PFSK-1 (cell line): ENCODE measurements around the gene FBLN2.

Source experiments
- FOXP2 ChIP-seq: optimal IDR thresholded peaks from 2 replicates; pipeline ENCODE3; 2011; ENCODE audit warnings: borderline replicate concordance, control low read depth, inconsistent platforms; ENCODE audit not compliant: insufficient read depth; ENCODE audit errors: extremely low read length, extremely low read depth
- POLR2AphosphoS5 ChIP-seq: IDR thresholded peaks from 2 replicates; pipeline ENCODE4 v1.6.1; 2012; ENCODE audit warnings: low read depth, mild to moderate bottlenecking, control low read depth, low read length, moderate library complexity
- SIN3A ChIP-seq: IDR thresholded peaks from 2 replicates; pipeline ENCODE4 v1.6.1; 2012; ENCODE audit warnings: mild to moderate bottlenecking, low read length, moderate library complexity, borderline replicate concordance; ENCODE audit not compliant: insufficient read depth
- TAF1 ChIP-seq: IDR thresholded peaks from 2 replicates; pipeline ENCODE4 v1.6.1; 2012; ENCODE audit warnings: low read length, control low read depth, borderline replicate concordance; ENCODE audit not compliant: insufficient read depth
- TF ChIP-seq, protein P1 (sequence below), 2 experiments: IDR thresholded peaks; 2 replicates each; pipeline versions ENCODE4 v1.6.1 to v1.8.0; 2011 to 2012; ENCODE audit warnings: low read depth in 2 of 2, low read length in 2 of 2, control low read depth in 1 of 2, inconsistent platforms in 1 of 2, mild to moderate bottlenecking in 1 of 2, moderate library complexity in 1 of 2; ENCODE audit not compliant: insufficient read depth in 1 of 2

Gene FBLN2

DNA sequence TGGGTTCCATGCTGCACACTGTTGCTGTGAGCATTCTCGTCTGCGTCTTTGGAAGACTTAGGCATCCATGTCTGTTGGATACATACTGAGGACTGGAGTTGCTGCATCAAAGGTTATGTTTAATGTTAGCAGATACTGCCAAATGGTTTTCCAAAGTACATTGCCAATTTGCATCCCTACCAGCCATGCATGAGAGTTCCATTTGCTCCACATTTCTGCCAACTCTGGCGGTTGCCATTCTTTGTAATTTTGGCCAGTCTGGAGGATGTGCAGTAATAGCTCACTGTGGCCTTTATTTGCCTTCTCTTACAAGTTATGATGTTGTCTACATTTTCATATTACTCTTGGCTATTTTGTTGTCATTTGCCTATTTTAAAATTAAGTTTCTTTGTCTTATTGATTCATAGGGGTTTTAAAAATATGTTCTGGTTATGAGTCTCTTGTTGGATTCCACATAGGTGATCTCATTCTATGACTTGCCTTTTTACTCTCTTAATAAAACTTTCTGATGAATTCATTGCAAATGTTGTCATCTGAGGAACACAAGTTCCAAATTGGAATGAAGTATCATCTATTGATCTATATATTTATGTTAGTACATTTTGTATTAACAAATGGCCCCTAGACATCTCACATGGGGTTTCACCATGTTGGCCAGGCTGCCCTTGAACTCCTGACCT, 42.1 kb downstream of the FBLN2 start:
- TF ChIP-seq FOXP2, result no peak
- TF ChIP-seq POLR2AphosphoS5, result no peak
- TF ChIP-seq, protein P1, sequence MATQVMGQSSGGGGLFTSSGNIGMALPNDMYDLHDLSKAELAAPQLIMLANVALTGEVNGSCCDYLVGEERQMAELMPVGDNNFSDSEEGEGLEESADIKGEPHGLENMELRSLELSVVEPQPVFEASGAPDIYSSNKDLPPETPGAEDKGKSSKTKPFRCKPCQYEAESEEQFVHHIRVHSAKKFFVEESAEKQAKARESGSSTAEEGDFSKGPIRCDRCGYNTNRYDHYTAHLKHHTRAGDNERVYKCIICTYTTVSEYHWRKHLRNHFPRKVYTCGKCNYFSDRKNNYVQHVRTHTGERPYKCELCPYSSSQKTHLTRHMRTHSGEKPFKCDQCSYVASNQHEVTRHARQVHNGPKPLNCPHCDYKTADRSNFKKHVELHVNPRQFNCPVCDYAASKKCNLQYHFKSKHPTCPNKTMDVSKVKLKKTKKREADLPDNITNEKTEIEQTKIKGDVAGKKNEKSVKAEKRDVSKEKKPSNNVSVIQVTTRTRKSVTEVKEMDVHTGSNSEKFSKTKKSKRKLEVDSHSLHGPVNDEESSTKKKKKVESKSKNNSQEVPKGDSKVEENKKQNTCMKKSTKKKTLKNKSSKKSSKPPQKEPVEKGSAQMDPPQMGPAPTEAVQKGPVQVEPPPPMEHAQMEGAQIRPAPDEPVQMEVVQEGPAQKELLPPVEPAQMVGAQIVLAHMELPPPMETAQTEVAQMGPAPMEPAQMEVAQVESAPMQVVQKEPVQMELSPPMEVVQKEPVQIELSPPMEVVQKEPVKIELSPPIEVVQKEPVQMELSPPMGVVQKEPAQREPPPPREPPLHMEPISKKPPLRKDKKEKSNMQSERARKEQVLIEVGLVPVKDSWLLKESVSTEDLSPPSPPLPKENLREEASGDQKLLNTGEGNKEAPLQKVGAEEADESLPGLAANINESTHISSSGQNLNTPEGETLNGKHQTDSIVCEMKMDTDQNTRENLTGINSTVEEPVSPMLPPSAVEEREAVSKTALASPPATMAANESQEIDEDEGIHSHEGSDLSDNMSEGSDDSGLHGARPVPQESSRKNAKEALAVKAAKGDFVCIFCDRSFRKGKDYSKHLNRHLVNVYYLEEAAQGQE (IDR thresholded peaks at IDR 0.05; ENCODE audit: insufficient read depth in 1 of 2, low read depth in 2 of 2, low read length in 2 of 2), result no peak
- no peak for TF ChIP-seq SIN3A
- no peak for TF ChIP-seq TAF1

GRCh38 chr3:13593615-13594014, 44.7 kb downstream of the FBLN2 start:
- TF ChIP-seq TAF1 (no peak), FOXP2 (no peak), SIN3A (no peak), POLR2AphosphoS5 (no peak)
- TF ChIP-seq, protein P1 (IDR thresholded peaks at IDR 0.05; ENCODE audit: insufficient read depth in 1 of 2, low read depth in 2 of 2, low read length in 2 of 2), result no peak

DNA sequence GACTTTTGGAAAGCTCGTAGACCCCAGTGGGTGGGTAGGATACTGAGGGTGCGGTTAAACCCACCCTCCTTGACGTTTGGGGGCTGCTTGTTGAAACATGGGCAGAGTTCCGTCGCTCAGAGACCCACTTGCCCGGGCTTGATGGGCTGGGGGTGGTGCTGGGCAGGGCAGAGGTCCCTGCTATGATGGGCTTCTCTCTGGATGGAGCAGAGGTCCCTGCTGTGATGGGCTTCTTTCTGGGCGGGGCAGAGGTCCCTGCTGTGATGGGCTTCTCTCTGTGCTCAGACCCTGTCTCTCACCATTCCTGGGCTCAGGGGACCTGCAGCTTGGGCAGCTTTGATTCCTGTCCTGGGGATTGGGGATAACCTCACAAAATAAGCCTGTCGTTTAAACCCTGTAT, 45.2 kb downstream of the FBLN2 start:
- TF ChIP-seq FOXP2, result no peak
- TF ChIP-seq, protein P1 (IDR thresholded peaks at IDR 0.05; ENCODE audit: insufficient read depth in 1 of 2, low read depth in 2 of 2, low read length in 2 of 2), result no peak
- no peak for TF ChIP-seq TAF1
- no peak for TF ChIP-seq SIN3A
- TF ChIP-seq POLR2AphosphoS5, result no peak

DNA sequence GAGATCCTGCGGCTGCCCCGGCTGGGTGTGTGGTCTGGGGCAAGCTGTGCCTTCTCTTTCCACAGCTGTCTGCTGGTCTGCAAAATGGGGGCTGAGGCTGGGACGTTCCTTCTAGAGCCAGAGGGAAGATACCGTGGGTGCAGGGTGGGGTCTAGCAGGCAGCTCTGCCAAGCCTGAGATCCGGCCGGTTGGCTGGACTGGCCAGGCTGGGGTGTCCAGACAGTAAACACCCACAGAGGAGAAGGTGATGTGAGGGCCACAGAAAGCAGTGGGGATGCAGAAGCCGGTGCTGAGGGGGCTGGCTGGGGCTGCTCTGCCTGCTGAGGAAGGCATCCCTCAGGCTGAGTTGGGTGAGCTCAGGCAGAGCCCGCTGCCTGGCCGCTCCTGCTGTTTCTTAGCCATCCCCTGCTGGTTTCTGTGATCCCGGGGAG, 46.1 kb downstream of the FBLN2 start:
- no peak for TF ChIP-seq SIN3A
- TF ChIP-seq, protein P1 (IDR thresholded peaks at IDR 0.05; ENCODE audit: insufficient read depth in 1 of 2, low read depth in 2 of 2, low read length in 2 of 2), result no peak
- TF ChIP-seq TAF1, result no peak
- TF ChIP-seq FOXP2, result no peak
- TF ChIP-seq POLR2AphosphoS5, result no peak

DNA sequence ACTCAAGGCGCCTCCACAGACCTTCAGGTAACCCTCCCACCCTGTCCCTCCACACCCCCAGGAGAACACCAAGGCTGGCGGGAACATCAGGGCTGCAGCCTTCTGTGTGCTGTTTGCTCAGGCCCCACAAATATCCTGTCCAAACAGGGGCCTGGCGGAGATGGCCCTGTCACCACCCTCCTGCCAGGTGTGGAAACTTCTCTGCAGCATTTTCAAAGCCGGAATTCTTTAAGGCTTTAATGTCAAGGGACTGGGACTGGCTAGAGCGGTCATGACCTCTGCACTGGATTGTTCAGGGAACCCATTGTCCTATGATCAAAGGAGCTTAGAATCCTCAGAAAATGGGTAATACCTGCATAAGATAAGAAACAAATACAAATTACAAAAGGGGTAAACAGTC, 46.6 kb downstream of the FBLN2 start:
- TF ChIP-seq, protein P1 (IDR thresholded peaks at IDR 0.05; ENCODE audit: insufficient read depth in 1 of 2, low read depth in 2 of 2, low read length in 2 of 2), result no peak
- no peak for TF ChIP-seq TAF1
- no peak for TF ChIP-seq SIN3A
- no peak for TF ChIP-seq FOXP2
- TF ChIP-seq POLR2AphosphoS5, result no peak
